ENCODE data around the gene B3GALT5. TPM values are rescaled to one million over a fixed set of nuclear protein-coding genes. Genes with fewer than 3 reads are reported as not detected.

Gene B3GALT5
- total and polyA plus RNA-seq, 8 donors: 0.03 to 1.5 (median 1.1) TPM

- Histone ChIP-seq H3K27me3 (no peaks in the 10 kb centered on the region), H3K9me3 (no peaks in the 10 kb centered on the region), H3K36me3 (no peaks in the 10 kb centered on the region), H3K4me1 (no peaks in the 10 kb centered on the region), H3K27ac (no peak overlapping the region), H3K4me3 (no peak overlapping the region)
- intact Hi-C loops (cut with DNase I): no loop called here
- DNase-seq (no peak), ATAC-seq (no peak)
- no peak for TF ChIP-seq CTCF (IDR thresholded peaks at IDR 0.05)
Observed at GRCh38 chr21:39575775-39576174, 37.0 kb upstream of the B3GALT5 start.

GRCh38 chr21:39576518-39577128 lies 36.1 kb upstream of the B3GALT5 start:
- Histone ChIP-seq H3K36me3 (no peaks in the 10 kb centered on the region), H3K4me1 (no peaks in the 10 kb centered on the region), H3K27me3 (no peaks in the 10 kb centered on the region), H3K27ac (no peak overlapping the region), H3K9me3 (no peaks in the 10 kb centered on the region), H3K4me3 (no peak overlapping the region)
- TF ChIP-seq CTCF (IDR thresholded peaks at IDR 0.05): no peak
- ATAC-seq: no peak
- no peak for DNase-seq
- intact Hi-C loops (cut with DNase I): no loop called here

DNA sequence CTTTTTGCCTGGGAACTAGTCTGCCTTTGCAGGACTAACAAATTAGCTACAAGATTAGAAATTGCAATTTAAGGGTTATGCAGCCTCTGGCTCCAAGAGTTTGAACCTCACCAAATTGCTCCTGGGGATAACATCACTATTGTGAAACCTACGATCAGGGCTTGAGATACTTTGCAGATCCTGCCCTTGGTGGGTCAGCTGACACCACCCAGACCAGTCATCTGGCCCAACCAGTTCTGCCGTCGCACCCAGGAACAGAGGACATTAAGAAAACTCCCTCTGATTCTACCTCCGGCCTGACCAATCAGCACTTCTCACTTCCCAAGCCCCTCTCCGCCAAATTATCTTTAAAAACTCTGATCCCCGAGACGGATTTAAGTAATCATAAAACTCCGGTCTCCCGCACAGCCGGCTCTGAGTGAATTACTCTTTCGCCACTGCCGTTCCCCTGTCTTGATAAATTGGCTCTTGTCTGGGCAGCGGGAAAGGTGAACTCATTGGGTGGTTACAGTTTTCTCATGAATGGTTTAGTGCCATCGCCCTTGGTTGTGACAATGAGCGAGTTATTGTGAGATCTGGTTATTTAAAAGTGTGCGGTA lies 32.9 kb upstream of the B3GALT5 start:
- Histone ChIP-seq H3K27me3 (no peaks in the 10 kb centered on the region), H3K9me3 (no peaks in the 10 kb centered on the region), H3K4me3 (no peak overlapping the region), H3K27ac (no peak overlapping the region), H3K4me1 (no peaks in the 10 kb centered on the region), H3K36me3 (no peaks in the 10 kb centered on the region)
- no peak for ATAC-seq
- DNase-seq: no peak
- intact Hi-C loops (cut with DNase I): no loop called here
- no peak for TF ChIP-seq CTCF (IDR thresholded peaks at IDR 0.05)

GRCh38 chr21:39580744-39581143 lies 32.0 kb upstream of the B3GALT5 start:
- Histone ChIP-seq H3K4me1 (no peaks in the 10 kb centered on the region), H3K27ac (no peak overlapping the region), H3K27me3 (no peaks in the 10 kb centered on the region), H3K4me3 (no peak overlapping the region), H3K9me3 (no peaks in the 10 kb centered on the region), H3K36me3 (no peaks in the 10 kb centered on the region)
- TF ChIP-seq CTCF (IDR thresholded peaks at IDR 0.05): no peak
- DNase-seq (no peak), ATAC-seq (no peak)
- intact Hi-C loops (cut with DNase I): no loop called here

GRCh38 chr21:39581414-39581813 lies 31.3 kb upstream of the B3GALT5 start:
- Histone ChIP-seq H3K4me1 (no peaks in the 10 kb centered on the region), H3K9me3 (no peaks in the 10 kb centered on the region), H3K27me3 (no peaks in the 10 kb centered on the region), H3K36me3 (no peaks in the 10 kb centered on the region), H3K27ac (no peak overlapping the region), H3K4me3 (no peak overlapping the region)
- DNase-seq: no peak
- TF ChIP-seq CTCF (IDR thresholded peaks at IDR 0.05): no peak
- no peak for ATAC-seq
- intact Hi-C loops (cut with DNase I): no loop called here
